IPS-11a (cell line): Measurements from ENCODE around the gene NRP2.

Experiments used
- H3K4me3 ChIP-seq: one replicate; pipeline ENCODE4 v1.5.1; 2013; ENCODE audit warnings: low read depth, low read length, control low read depth

Gene NRP2

GRCh38 chr2:205800224-205800623 is 117.9 kb downstream of the NRP2 start:
- no peak overlapping the region for H3K4me3 ChIP-seq

- H3K4me3 ChIP-seq, result no peak overlapping the region
Measured at GRCh38 chr2:205800773-205801172, 118.5 kb downstream of the NRP2 start.

- H3K4me3 ChIP-seq, result no peak overlapping the region
Measured at GRCh38 chr2:205802065-205802464, 119.8 kb downstream of the NRP2 start.

GRCh38 chr2:205802941-205803340 is 120.6 kb downstream of the NRP2 start:
- H3K4me3 ChIP-seq, result no peak overlapping the region

- H3K4me3 ChIP-seq, result no peak overlapping the region
Measured at GRCh38 chr2:205803500-205803899, 121.2 kb downstream of the NRP2 start.

- no peak overlapping the region for H3K4me3 ChIP-seq
Measured at GRCh38 chr2:205805136-205805535, 122.8 kb downstream of the NRP2 start.

GRCh38 chr2:205806143-205806905 is 124.0 kb downstream of the NRP2 start:
- no peak overlapping the region for H3K4me3 ChIP-seq

GRCh38 chr2:205807229-205807628 is 124.9 kb downstream of the NRP2 start:
- no peak overlapping the region for H3K4me3 ChIP-seq

- no peak overlapping the region for H3K4me3 ChIP-seq
Measured at GRCh38 chr2:205807758-205808157, 125.5 kb downstream of the NRP2 start.

- no peak overlapping the region for H3K4me3 ChIP-seq
Measured at GRCh38 chr2:205808486-205809121, 126.3 kb downstream of the NRP2 start.

- no peak overlapping the region for H3K4me3 ChIP-seq
Measured at GRCh38 chr2:205811387-205811786, 129.1 kb downstream of the NRP2 start.

- H3K4me3 ChIP-seq, result no peak overlapping the region
Measured at GRCh38 chr2:205814039-205814364, 131.7 kb downstream of the NRP2 start.

- no peak overlapping the region for H3K4me3 ChIP-seq
Measured at GRCh38 chr2:205815673-205816072, 133.4 kb downstream of the NRP2 start.

GRCh38 chr2:205816268-205816667 is 134.0 kb downstream of the NRP2 start:
- no peak overlapping the region for H3K4me3 ChIP-seq

GRCh38 chr2:205822579-205822978 is 140.3 kb downstream of the NRP2 start:
- no peak overlapping the region for H3K4me3 ChIP-seq

GRCh38 chr2:205827809-205828365 is 145.6 kb downstream of the NRP2 start:
- H3K4me3 ChIP-seq, result no peak overlapping the region

GRCh38 chr2:205833864-205834263 is 151.6 kb downstream of the NRP2 start:
- H3K4me3 ChIP-seq, result no peak overlapping the region

- H3K4me3 ChIP-seq, result no peak overlapping the region
Measured at GRCh38 chr2:205834796-205835195, 152.5 kb downstream of the NRP2 start.

GRCh38 chr2:205835251-205835791 is 153.0 kb downstream of the NRP2 start:
- H3K4me3 ChIP-seq, result no peak overlapping the region

GRCh38 chr2:205835923-205836322 is 153.6 kb downstream of the NRP2 start:
- no peak overlapping the region for H3K4me3 ChIP-seq

- no peak overlapping the region for H3K4me3 ChIP-seq
Measured at GRCh38 chr2:205836477-205837221, 154.3 kb downstream of the NRP2 start.
